CD4-positive, alpha-beta T cell treated with Interleukin-6 for 4 hours (primary cell): Measurements from ENCODE around the gene MAPT.
"Not testable (repeated sequence)": the region's sequence is repeated elsewhere in the genome, so short reads cannot be mapped to it uniquely, and the experiment has no call there.

Experiments used
- DNase-seq: peaks from one replicate; pipeline ENCODE4 v3.0.0-alpha.2; 2020; ENCODE audit warnings: mixed read lengths

The MAPT gene

DNA sequence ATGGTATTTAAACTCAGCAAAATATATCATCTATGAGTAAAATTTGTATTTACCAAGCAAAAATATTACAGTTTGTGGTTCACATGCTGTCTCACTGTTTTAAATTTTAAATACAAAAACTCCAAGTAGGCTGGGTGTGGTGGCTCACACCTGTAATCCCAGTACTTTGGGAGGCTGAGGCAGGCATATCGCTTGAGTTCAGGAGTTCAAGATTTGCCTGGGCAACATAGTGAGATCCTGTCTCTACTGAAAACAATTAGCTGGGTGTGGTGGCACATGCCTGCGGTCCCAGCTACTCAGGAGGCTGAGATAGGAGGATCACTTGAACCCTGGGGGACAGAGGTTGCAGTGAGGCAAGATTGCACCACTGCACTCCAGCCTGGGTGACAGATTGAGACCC is 37.3 kb downstream of the MAPT start:
- no peak for DNase-seq

DNA sequence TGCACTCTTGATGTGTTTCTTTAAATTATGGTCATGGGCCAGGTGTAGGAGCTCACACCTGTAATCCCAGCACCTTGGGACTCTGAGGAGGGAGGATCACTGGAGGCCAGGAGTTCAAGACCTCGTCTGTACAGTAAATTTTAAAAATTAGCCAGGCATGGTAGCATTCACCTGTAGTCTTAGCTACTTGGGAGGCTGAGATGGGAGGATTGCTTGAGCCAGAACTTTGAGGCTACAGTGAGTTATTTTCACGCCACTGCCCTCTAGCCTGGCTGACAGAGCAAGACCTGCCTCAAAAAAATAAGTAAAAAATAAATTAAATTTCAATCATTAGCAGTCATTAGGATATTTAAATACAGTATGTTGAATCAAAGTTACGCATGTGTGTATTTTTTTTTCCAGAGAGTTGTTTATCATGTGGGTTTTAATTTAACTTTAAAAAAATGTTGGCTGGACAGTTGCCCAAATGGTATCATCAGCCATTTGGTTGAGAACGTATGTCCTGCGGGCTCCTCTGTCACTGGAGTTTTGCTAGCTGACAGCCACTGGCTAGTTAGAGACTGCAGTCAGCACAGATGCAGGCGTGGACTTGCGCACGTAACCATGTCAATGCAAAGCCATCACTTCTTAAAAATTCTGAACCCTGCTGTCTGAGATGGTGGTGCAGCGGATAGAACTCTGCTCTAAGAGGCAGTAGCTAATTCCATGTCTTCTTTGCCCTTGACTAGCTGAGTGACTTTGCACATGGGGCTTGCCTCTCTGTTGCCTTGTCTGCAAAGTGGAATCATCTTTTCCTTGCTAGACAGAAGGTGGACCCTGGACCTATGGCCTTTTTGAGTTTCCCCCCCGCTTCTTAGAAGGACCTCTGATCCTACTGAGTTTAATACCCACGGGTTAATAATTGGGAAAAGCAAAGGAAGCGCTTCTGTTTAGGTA is 40.0 kb downstream of the MAPT start:
- no peak for DNase-seq

DNA sequence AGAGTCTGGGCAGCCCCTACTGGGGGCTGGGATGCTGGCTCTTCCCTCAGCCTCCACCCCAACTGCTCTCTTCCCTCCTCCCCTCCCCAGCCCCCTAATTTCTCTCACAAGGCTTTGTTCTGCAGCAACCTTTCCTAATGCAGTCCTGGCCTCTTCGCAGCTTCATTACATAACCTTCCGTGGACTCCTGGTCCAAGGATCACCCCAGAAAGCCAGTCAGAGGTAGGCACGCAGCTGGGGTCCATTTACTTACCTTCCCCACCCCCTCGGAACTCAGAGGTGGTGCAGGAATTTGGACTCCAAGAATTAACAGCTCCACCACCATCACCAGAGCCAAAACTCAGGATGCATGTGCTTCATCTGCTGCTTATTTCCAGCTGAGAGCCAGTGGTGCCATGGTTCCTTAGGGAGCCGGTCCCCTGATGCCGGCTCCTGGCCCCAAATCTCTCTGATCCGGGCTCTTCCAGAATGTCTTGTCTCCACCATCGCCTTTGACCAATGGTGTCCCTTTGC is 40.9 kb downstream of the MAPT start:
- DNase-seq = no peak

DNA sequence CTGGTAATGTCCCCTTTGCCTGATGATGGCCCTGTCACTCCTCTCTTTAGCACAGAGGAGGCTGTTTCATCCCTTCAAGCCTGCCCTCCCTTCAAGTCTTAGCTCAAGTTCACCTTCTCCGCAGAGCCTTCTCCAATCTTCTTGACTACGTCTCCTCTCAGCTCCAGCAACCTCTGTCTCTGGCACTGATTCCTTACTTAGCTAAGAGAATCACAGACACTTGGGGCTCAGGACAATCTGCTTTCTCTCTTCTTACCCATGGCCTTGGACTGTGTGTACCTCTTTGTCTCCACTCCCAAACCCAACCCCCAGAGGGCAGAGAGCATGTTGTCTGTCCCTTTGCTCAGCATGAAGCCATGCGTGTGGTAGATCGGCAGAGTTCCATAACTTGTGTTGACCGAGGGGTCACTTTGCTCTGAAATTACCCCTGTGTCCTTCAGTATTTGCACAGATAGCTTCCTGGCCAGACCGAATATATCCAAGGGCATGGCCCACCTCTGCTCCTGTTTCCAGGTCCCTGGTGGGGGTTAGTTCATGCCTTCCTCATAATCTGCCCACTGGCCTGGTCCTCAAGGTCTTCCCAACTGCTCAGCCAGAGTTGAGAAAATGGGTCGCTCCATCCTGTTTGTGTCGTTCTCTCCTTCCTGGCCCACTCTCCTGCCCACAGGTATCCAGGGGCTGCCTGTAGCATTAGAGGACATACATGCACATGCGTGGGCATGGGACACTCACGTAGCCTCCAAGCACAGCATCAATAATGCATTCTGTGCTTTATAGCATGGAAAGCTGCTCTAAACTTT is 41.6 kb downstream of the MAPT start:
- DNase-seq = no peak

DNA sequence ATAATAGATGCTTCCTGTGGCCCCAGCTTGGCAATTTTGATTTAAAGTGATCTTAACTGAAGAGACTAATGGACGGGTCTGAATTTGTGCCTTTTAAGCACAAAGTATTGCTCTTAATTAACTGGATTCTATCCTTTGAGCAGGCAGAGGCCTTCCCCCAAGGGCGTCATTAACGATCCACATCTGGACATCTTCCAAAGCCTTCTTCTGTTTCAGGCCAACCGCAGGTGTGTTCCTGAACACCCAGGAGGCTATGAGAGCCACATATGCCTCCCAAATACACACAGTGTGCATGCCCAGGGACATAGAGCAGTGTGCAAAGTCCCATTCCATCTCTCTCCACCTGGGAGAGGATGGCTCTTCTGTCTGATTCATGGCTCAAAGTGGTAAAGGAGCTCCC is 42.3 kb downstream of the MAPT start:
- no peak for DNase-seq

DNA sequence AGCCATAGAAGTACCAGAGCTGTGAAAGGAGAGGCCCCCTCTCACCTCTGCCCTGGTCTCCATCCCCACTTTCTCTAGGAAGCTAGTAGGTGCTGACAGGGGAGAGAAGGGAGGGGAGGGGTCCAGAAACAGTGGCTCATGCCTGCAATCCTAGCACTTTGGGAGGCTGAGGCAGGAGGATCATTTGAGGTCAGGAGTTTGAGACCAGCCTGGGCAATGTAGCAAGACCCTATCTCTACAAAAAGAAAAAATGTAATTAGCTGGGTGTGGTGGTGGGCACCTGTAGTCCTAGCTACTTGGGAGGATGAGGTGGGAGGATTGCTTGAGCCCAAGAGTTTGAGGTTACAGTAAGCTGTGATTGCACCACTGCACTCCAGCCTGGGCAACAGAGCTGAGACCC is 42.8 kb downstream of the MAPT start:
- DNase-seq = not testable (repeated sequence)

DNA sequence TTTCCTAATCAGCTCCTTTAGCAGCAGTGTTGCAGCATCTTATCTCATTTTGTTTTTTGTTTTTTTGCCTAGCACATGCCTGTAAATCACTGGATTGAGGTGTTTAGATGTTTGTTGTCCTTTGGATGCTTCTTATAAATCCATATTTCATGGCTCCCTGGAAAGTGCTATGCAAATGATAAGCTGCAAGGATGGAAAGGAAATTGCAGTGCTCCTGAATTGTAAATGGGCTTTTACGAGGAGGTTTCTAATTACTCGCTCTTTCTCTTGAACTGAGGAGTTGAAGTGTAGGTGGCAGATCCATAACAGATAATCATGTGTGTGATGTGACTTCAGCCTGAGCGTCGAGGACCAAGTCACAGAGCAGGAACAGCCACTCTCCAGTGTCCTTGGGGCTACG is 45.0 kb downstream of the MAPT start:
- no peak for DNase-seq

DNA sequence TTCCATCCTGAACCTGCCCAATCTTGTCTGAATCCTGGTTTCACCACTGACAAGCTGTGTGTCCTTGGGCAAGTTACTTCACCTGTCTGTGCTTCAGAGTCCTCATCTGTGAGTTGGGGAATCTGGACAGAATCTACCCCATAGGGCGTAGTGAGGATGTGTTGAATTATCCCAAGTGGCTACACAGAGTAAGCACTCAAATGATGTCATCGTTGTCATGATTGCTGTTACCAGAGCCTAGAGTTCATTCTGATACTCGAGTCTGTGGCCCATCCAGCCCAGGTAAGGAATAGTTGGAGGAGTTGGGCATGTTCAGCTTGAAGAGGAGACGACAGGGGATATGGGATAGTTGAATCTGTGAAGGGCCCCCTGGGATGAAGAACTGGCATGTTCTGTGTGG is 45.9 kb downstream of the MAPT start:
- no peak for DNase-seq

DNA sequence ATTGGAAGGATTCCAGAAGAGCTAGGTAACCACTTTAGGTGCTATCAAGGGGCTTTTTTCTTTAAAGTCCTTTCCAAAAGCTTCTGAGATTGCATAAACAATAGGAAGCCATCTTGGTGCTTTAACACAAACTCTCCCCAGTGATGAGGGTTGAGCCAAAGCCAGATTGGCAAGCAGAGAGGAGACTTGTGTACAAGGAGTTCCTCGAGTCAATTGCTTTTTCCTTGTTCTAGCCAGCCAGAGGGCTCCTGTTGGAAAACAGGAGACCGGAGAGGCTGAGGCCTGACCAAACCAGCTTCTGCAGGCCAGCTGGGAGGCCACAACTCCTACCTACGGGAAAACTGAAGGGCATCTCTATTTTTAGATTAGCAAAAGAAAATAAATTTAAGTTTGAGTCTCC is 46.5 kb downstream of the MAPT start:
- DNase-seq = no peak

DNA sequence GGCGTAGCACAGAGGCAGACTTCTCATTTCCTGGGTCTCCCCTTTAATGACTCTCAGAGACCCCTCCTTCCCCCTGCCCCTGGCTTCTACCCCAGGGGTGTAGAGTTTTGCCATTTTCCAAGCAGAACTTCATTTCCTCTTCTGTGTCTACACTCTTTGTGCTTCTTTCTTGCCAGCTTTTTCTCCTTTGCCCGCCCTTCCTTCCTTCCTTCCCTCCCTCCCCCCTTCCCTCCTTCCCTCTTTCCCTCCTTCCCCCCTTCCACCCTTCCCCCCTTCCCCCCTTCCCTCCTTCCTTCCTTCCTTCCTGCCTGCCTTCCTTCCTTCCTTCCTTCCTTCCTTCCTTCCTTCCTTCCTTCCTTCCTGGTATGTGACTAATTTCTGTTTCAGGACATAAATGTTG is 47.0 kb downstream of the MAPT start:
- no peak for DNase-seq

DNA sequence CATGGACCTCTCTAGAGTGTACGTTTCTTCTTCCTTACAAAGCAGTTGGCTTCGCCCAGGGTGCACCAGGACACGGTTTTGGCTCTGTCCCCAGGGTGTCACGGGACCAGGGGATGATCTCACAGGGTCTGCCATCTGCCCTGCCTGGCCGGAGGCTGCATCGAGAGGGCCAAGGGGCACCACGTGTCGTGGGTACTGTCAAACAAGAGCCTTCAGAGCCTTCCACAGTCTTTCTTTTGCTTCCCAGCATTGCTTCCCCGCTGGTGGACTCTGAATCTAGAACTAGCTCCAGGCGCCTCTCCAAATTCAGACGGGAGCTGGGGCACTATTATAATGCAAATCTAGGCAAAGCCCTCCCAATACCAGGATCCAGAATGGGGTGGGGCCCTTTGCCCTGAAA is 47.9 kb downstream of the MAPT start:
- DNase-seq = no peak

DNA sequence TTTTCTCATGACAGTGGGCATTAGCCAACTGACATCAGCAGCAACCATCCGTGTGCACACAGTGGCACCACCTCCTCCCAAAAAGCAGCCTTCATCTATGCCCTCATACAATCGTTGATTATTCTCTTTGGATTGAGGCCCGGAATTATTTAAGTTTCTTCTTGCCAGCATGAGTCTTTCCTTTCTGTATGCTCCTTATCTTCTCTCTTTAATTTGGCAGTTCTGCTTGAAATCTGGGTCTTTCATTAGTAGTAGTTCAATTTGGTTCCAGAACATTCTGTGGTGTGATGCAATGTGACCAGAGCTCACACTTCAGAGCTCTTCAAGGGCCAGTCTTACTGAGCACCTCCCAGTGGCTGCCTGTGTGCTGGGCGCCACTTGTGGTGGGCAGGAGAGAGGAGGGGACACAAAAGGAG is 52.5 kb downstream of the MAPT start:
- no peak for DNase-seq

DNA sequence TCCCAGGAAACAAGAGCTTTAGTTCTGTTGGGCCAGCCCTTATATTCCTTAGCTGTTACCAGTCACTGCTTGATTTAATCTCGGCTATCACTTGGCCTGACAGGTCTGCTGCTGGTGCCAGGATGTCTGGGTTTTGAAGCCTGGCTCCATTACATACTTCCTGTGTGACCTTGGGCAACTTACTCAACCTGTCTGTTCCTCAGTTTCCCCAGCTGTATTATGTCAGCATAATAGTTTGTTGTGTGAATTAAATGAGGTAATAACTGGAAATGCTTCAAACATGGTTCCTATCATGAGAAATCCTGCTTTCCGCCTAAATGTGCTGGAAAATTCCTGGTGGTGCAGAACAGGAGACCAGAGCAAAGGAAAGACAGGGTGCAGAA is 54.1 kb downstream of the MAPT start:
- DNase-seq = no peak

DNA sequence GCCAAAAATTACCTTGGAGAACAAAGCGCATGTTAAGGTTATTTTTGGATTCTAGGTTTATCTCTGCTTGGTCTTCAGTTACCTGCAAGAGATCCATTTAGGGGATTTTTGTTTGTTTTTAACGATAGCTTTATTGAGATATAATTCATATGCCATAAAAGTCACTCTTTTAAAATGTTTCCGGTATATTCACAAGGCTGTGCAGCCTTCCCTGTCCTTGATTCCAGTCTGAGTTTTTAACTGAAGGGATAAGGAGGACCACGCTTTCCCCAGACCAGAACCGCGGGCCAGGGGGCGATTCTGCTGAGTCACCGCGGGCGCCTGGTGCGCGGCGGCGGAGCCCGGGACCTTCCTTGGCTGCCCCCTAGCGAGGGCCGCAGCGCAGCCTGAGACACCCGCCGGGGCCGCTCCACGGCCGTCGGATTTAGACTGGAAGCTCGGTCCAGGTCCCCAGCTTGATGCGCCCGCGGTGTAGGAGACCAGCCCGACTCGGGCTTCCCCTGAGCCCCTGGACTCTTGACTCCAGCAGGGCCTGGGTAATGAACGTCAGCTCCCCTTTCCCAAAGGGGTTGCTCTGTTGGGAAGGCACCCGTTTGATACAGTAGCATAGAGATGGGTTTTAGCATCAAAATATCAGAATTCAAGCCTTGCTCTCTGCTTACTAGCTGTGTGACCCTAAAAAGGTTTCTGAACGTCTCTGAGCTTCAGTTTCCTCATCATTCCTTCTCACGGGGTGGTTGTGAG is 54.7 kb downstream of the MAPT start:
- DNase-seq = peak; percentile 63

DNA sequence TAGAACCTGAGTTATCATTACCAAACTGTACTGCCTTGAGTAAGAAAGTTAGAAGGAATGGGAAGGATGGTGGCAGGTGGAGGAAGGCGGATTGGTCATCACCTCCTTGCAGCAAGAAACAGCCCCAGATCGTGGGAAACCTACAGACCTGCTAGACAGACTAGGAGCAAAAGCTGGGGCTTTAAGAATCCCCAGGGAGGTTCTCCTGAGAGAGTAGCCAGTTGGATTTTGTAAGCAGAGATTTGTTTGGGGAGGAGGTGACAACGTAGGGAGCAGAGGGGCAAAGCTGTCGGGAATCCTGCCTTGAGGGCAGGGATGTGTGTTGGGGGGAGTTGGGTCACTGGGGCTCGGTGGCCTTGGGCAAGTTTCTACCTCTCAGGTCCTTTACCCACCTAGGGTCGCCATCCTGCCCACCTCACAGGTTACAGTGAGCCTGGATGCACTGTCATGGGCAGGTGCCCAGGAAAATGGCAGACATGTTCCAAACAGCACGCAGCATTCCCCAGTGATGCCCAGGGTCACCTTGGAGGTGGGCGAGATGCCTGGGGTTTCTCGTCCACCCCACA is 55.5 kb downstream of the MAPT start:
- DNase-seq = no peak

DNA sequence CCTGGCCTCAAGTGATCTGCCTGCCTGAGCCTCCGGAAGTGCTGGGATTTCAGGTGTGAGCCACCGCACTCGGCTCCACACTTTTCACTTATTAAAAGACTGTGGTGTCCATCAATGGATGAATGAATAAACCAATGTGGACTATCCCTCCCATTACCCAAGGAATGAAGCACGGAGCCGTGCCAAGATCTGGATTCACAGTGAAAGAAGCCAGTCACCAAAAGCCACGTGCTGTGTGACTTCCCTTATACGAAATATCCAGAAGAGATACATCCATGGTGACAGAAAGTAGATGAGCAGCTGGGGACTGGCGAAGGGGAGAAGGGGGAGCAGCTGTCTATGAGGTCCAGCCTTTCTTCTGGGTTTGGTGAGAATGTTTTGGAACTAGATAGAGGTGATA is 56.5 kb downstream of the MAPT start:
- DNase-seq = no peak

DNA sequence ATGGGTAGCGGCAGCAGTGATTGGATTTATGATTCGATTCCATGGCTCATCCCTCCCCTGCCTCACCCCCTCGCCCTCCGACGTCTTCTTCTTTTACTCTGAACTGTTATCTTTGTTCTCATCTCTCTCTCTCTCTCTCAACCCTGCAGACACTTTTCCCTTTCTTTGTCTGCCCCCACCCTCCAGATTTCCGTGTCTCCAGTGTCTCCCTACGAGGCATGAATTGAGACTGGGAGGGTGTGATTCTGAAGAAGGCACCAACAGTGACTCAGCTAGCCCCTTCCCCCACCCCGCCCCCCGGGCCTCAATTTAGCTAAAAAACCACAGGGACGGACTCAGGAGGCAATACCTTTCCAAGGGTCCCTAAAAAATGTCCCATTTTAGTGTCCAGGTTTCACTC is 57.0 kb downstream of the MAPT start:
- DNase-seq = no peak

DNA sequence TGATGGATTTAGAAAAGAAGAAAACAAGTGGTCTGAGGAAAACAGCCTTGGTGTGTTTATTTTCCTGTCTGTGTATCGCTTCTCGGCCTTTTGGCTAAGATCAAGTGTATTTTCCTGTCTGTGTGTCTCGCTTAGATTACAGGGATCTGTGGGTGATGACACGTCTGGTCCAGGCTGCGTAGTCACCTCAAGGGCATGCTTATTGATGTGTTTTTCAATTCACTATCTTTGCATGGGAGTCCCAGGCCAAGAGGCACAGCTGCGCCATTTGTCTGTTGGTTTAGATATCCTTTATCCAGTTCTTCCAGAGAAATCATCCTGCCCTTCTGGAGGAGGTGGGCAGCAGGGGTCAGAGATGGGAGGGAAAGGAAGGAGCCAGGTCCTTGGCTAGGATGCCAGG is 57.6 kb downstream of the MAPT start:
- no peak for DNase-seq

DNA sequence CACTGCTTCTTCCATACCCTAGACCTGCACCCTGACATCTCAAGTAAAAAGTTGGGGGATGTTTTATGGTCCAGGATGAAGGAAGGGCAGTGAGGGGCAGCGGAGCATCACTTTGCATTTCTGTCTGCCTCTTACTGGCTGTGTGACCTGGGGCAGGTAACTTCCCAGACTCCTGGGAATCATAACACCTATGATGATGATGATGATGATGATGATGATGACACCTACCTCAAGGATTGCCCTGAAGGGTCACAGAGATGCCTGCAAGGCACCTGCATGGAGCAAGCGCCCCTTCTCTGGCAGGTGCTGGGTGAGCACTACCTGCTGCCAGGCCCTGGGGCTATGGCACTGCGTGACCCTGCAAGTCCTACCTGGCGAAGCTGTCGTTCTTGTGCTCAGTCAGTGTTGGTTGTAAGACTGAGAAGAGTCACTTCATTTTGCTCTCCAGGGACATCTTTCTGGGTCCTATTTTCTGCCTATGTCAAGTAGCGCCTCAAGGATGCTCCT is 58.5 kb downstream of the MAPT start:
- DNase-seq = no peak

DNA sequence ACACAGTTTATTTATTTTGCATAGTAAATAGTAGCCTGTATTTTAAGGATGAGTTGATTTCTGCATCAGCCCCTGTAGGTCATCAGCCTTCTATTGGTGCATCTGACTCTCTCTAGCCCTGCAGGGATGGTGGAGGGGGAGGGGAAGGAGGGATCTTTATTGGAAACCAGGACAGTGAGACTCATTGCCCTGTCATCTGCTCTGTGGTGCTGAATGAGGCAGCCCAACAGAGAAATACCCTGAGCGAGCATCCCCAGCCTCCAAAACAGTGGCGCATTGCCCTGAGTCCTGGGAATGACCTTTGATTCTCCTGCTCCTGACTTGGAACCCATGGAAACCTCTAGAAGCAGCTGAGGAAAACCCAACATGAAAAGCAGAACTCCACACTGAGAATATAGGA is 59.2 kb downstream of the MAPT start:
- no peak for DNase-seq

DNA sequence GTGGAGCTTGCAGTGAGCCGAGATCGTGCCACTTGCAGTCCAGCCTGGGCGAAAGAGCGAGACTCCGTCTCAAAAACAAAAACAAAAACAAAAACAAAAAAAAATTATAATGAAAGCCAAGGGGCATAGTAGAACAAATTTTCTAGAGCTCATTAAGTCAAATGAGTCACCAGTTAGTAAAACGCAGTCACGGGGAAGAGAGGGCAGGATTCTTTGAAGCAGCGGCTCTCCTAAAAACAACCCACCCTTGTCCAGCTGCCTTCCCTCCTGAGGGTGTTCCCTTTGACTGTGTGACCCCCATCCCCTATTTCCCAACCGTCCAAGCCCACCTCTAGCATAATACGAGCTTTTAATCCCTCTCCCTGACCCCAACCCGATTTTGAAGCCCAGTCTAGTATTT is 60.6 kb downstream of the MAPT start:
- DNase-seq = no peak

DNA sequence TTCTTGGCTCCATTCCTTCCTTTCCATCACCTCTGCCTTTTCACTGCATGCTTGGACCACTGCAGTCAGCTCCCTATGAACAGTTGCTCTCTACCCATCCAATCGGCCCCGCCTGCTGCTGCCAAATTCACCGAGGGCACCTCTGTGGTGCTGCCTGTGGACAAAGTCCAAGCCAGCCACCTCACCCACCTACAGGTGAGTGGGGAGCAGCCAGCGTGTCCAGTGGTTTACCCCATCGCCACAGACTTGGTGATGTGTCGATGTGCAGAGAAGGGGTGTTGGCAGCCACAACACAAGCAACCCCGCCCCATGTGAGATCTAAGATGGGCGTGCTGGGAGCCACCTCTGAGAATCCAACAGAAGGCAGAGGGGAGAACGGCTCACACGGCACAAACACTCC is 61.0 kb downstream of the MAPT start:
- DNase-seq = no peak

DNA sequence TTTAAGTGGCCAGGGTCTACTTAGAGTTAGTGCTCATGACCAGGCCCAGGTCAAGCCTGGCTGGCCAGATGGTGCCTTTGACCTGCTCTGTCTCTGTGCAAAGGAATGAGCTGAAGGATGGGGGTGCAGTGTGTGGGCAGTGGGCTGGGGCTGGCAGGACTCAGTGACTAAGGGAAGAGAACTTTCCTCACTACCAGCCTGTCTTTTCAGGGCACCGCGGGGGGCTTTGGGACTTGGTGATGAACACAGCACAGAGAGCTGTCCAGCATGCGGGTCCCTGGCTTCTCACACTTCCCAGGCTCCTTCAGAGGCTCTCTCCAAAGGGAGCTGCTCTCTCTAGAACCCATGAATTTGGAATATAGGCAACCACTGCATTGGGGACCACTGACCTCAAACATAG is 61.7 kb downstream of the MAPT start:
- DNase-seq = no peak
